Activated CD8-positive, alpha-beta memory T cell treated with anti-CD3 and anti-CD28 coated beads for 4 hours (primary cell): Measurements from ENCODE around the gene GHDC.
"Not testable (repeated sequence)": the region's sequence is repeated elsewhere in the genome, so short reads cannot be mapped to it uniquely, and the experiment has no call there.

ENCODE experiments used
- DNase-seq, 2 donors: peaks; one replicate each; pipeline ENCODE4 v3.0.0-alpha.2; 2020; ENCODE audit warnings: low read depth in 2 of 2

GHDC gene

DNA sequence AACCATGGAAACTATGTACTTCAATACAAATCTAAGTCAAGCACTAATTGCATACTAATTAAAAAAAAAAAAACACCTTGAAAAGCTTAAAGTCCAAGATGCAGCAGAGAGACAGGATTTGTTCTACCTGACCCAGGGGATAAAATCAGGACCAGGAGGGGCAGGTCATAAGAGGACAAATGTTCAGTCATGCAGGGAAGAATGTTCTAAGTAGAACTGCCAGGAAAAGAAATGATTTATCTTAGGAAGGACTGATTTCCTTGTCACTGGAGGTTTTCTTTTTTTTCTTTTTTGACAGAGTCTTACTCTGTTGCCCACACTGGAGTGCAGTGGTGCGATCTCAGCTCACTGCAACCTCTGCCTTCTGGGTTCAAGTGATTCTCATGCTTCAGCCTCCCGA is 9.1 kb upstream of the GHDC start:
- no peak for DNase-seq

GRCh38 chr17:42202696-42203095 is 8.4 kb upstream of the GHDC start:
- DNase-seq, result no peak

DNA sequence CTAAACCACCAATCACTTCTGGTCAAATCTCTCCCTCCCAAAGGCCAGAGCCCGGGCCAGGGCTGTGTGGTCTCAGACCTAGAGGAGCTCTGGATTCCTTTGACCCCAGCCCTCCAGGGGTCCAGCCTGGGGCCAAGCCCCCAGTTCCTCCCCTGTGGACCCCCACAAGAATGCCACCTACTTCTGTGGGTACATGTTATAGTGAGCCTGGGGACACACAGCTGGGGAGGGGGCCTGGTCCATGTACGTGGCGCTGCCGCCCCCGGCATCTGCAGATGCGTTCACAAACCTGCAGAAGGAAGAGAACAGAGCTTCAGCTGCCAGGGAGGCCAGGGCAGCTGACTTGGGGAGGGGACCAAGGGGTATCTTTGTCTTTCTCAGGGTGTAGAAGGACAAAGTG is 7.9 kb upstream of the GHDC start:
- DNase-seq, result no peak

DNA sequence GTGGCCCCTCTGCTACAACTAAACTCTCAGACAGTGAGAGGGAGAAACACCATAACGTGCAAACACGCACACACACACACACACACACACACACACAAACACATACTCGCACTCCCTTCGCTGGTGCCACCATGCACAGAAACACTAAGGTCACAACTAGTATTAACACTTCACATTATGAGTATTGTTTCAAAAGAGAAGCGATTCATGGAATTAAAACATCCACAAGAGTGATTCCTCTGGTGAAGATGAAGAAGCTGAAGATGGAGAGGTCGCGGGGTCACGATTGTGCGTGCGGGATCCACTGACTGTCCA is 7.1 kb upstream of the GHDC start:
- DNase-seq, result no peak

DNA sequence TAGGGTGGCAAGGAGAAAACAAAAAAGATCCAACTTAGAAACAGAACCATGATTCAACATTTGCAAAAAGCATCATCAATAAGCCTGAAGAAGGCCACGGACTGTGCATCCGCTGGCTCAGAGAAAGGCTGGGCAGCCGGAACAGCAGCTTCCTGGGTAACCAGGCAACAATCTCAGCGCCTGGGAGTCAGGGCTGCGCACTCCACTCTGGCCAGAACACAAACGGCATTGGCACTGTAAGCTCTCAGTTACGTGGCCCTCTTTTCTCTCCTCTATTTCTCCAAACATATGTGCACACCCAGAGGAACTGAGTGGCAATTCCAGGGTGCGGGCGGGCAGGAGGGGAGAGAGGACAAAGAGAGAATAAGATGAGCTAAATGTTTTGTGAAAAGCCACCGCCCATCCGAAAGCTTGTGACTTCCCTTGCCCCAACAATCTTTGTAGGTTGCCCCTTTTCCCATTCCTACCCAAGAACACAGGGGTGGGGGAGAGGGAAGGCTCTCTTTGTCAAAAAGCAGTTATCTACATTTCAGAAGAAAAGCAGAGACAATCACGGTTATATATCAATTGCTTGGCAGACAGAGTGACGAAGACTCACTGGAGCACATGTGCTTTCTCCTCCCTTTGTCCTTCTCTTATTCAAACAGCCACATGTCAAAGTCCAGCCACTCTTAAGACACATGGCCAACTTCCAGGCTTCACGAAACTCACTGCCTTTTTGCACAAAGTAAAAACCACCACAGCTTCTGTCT is 6.6 kb upstream of the GHDC start:
- no peak for DNase-seq

DNA sequence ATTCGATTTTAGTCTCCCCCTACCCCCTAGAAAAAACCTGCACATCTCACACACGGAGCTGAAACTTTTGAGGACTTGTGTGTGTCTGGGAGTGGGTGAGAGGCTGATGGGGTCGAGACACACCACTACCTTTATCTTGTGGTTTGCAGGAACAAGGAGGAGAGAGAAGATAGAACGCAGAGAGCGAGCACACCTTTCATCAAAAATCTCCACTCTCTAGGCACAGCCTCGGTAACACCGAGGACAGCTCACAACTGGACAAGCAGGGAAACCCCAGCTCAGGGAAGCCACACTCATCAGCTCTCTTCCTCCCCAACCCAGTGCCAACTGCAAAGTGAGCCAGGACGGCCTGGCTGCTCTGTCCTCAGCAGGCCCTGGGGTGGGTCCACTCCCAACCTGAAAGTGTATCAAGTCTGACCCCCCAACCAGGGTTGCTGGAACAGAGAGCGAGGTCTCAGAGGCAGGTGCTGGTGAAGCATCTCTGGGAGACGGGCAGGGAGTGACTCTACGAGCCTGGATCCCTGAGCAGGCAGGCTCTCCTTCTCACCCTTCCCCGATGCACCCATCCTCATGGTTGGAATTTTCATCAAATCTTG is 5.2 kb upstream of the GHDC start:
- DNase-seq, result no peak

- no peak for DNase-seq
These were observed 4.6 kb upstream of the GHDC start for GRCh38 chr17:42198897-42199296.

DNA sequence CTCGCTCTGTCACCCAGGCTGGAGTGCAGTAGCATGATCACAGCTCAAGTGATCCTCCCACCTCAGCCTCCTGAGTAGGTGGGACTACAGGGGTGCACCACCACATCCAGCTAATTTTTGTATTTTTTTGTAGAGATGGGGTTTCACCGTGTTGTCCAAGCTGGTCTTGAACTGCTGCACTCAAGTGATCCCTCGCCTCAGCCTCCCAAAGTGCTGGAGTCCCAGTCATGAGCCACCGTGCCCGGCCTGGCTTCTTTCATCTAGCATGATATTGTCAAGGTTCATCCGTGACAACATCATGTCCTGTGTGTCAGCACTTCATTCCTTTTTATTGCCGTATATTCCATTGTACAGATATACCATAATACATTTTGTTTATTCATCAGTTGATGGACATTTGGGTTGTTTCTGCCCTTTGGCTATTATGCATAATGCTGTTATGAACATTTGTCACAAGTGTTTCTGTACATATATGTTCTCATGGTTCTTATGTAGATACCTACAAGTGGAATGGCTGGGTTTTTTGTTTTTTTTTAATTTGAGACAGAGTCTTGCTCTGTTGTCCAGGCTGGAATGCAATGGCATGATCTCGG is 3.4 kb upstream of the GHDC start:
- no peak for DNase-seq

- no peak for DNase-seq
These were observed 902 bp downstream of the GHDC start for GRCh38 chr17:42193216-42193968.

GRCh38 chr17:42192189-42193126 is 1.8 kb downstream of the GHDC start:
- DNase-seq, result no peak

DNA sequence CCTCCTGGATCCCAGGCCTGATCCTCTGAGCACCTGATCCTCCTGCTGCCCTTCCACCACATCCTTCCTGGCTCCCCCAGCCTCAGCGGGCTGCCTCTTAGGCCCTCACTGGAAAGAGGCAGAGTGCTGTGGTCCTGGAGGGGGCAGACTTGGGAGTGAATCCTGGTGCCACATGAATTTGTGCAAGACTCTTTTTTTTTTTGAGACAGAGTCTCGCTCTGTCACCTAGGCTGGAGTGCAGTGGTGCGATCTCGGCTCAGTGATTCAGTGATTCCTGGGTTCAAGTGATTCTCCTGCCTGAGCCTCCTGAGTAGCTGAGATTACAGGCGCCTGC is 3.1 kb downstream of the GHDC start:
- no peak for DNase-seq

GRCh38 chr17:42190491-42191274 is 3.6 kb downstream of the GHDC start:
- no peak for DNase-seq

DNA sequence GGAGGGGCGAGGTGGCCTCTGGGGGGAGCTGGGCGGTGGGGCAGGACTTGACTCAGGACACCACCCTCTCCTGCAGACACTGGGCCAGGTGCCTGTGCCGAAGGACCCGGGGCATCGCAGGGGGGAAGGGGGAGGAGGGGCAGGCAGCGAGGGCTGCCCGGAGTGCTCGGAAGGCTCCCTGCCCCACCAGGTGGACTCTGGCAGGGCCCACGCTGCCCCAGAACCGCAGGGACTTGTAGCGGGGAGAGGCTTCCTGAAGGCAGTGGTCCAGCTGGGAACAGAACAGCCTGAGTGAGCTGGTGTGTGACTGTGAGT is 4.7 kb downstream of the GHDC start:
- DNase-seq, result no peak

DNA sequence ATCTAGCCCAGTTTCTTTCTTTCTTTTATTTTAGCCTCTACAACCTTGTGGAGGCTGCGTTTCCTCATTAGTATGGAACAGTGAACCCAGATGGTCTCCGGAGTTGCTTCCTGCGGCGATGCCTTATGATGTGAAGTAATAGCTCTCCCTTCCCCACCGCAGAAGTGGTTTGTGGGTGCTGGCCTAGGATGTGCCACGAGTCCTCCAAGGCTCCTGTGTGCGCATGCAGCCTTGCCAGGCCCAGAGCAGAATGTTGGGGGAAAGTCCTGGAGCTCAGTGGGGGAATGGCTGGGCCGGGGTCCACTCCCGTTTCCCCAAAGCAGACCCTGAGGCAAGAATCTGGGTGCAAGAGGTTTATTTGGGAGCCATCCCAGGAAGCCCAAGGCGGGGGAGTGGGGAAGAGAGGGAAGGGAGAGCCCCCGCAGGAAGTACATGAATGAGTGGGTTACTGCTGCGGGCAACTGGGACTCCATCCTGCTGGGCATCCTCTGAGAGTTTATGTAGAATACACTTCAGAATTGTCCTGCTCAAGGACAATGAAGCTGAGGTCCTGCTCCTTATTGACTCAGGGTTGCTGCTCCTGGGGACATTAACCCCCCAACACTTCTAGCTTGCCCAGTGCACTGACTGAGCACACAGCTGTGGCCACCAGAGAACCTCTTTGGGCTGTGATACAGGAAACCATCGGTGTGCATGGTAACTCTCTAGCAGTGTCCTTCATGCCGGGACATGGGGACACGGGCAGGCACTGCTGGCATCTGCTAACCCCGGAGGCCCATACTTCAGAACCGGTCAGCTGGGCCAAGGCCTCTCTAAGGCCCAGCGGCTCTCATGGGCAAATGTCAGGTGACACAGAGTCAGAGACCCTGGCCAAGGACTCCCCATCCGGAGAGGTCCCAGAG is 5.3 kb downstream of the GHDC start:
- no peak for DNase-seq

DNA sequence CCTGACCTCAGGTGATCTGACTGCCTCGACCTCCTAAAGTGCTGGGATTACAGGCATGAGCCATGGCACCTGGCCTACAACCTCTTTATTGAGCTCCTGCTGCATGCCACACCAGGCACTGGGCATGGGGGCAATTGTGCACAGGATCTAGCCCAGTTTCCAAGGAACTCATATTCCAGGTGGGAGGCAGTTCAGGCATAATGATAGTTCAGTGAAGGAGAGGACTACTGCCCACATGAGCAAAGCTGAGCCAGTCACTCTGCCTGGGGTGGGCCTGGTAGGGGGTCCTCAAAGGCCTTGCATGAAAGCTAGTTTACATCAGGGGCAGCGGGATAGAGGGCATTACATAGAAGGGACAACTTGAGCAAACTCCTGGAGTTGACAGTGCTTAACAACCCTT is 6.5 kb downstream of the GHDC start:
- no peak for DNase-seq

DNA sequence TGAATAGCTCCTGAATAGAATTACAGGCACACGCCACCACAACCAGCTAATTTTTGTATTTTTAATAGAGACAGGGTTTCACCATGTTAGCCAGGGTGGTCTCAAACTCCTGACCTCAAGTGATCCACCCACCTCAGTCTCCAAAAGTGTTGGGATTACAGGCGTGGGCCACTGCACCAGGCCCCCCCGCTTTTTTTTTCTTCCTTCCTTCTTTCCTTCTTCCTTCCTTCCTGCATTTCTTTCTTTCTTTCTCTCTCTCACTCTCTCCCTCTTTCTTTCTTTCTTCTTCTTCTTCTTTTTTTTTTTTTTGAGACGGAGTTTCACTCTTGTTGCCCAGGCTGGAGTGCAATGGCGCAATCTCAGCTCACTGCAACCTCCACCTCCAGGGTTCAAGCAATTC is 8.1 kb downstream of the GHDC start:
- not testable (repeated sequence) for DNase-seq

- no peak for DNase-seq
These were observed 8.7 kb downstream of the GHDC start for GRCh38 chr17:42185621-42185930.

DNA sequence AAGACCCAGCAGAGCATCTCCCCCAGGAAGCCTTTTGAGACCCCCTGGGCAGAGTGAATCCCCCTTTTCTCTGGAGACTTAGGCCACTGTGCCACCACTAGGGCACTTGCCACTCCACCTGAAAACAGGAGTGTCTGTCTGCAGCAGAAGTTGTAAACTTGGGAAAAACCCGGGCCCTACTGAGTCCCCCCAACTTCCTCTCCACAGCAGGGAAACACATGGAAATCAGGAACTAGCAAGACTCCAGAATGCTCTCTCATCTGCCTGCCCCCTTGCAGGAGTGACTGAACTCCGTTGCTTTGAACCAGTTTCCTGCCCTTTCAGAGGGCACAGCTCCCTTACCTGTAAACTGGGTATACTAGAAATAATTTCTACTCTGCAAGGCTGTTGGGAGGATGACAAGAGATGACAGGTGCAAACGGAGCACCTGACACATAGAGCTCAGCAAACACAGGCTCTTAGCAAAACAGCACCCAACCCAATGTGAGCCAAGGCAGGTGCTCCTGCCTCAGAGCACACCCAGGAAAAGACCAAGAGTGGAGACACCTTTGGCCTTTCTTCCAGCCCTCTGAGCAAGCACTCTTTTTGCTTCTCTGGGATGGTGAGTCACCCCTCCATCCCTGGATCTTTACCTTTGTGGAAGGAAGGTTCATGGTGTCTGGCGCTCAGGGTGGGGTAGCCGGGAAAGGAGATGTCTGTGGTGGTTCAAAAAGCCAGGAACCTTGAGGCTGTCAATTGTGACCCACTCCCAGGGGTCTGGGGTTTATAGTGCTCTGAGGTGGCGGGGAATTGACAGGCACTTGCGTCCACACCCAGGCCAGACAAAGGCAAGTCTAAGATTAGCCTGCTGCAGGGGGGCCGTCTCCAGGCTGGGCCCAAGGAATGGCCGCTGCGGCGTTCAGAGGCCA is 9.3 kb downstream of the GHDC start, which contains the start of gene HCRT:
HCRT (minus strand) TSS at position 740 of the 908 bp plus-strand sequence; CDS start at position 653, 87 bp downstream.
- DNase-seq, result no peak
